Neural cell (in vitro differentiated cells): ENCODE measurements around the gene FAF1.

Source experiments
- CTCF ChIP-seq: fragments of 450-650 bp; IDR thresholded peaks from 2 replicates; pipeline ENCODE4 v1.5.1; 2014; ENCODE audit warnings: antibody characterized with exemption, mild to moderate bottlenecking, moderate library complexity; ENCODE audit not compliant: poor library complexity, severe bottlenecking
- EZH2 ChIP-seq: fragments of 200-600, 300-800 bp; shearing (Covaris generic), sonication (generic); IDR thresholded peaks from 2 replicates; pipeline ENCODE4 v1.6.1; 2014; ENCODE audit warnings: antibody characterized with exemption, low read length, borderline replicate concordance, mild to moderate bottlenecking; ENCODE audit not compliant: insufficient read depth, poor library complexity, severe bottlenecking
- MXI1 ChIP-seq: fragments of 450-650 bp; conservative IDR thresholded peaks from 2 replicates; pipeline ENCODE4 v1.6.1; 2014; ENCODE audit warnings: antibody characterized with exemption, mild to moderate bottlenecking; ENCODE audit not compliant: poor library complexity, severe bottlenecking
- RAD21 ChIP-seq: fragments of 450-650 bp; conservative IDR thresholded peaks from 2 replicates; pipeline ENCODE4 v1.6.1; 2014; ENCODE audit warnings: antibody characterized with exemption, mild to moderate bottlenecking, moderate library complexity
- SMC3 ChIP-seq: fragments of 450-650 bp; conservative IDR thresholded peaks from 2 replicates; pipeline ENCODE4 v1.6.1; 2014; ENCODE audit warnings: antibody characterized with exemption, mild to moderate bottlenecking, moderate library complexity; ENCODE audit not compliant: poor library complexity
- TAF1 ChIP-seq: IDR thresholded peaks from 2 replicates; pipeline ENCODE4 v1.6.1; 2012; ENCODE audit warnings: low read depth

GRCh38 chr1:50710099-50710498 is 250.0 kb downstream of the FAF1 start:
- TF ChIP-seq SMC3 (no peak), CTCF (no peak), TAF1 (no peak), RAD21 (no peak), EZH2 (no peak), MXI1 (no peak)
